ENCODE measurements around the gene SHROOM3.

DNA sequence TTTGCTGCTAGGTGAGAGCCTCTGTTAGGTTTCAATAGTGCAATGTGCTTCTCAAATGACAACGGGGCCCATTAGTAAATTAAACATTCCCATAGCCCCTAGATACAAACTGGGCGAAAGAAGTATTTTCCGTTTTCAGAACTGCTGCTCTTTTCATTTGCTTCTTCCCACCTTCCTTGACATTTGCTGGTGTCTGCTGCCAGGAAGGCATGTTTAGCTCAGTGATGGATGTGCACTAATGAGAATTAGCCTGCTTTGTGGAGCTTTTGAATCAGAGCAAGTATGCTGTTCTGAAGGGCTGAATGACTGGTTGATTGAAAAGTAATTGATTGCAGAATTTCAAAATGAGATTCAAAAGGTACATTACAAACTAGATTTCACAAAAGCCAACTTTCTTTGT, 57.0 kb downstream of the SHROOM3 start:
- TF ChIP-seq EZH2 (IDR thresholded peaks at IDR 0.05; ENCODE audit: borderline replicate concordance, low read depth, low read length, severe bottlenecking) (no peak), MAX (IDR thresholded peaks at IDR 0.05; ENCODE audit: insufficient read depth, insufficient read length) (no peak), POLR2A (IDR thresholded peaks at IDR 0.05; ENCODE audit: low read depth, low read length) (no peak), CTCF (IDR thresholded peaks at IDR 0.05; ENCODE audit: extremely low read depth in 1 of 2, insufficient read depth in 1 of 2, low read depth in 1 of 2, low read length in 2 of 2) (no peak), JUN (IDR thresholded peaks at IDR 0.05; ENCODE audit: borderline replicate concordance, insufficient read depth, insufficient read length, low read depth) (no peak)

Measured in endothelial cell of umbilical vein (primary cell).